HG03175 (cell line): ENCODE measurements around the gene SLC66A2.
A peak's percentile ranks its signal among the peaks of the same experiment; 100 is the strongest.

Experiments
- ATAC-seq: cut with Tn5 transposase; IDR thresholded peaks from one replicate; pipeline ENCODE4 v1.9.1; 2021; ENCODE audit warnings: mild to moderate bottlenecking, moderate library complexity; ENCODE audit not compliant: unreplicated experiment

SLC66A2 gene

DNA sequence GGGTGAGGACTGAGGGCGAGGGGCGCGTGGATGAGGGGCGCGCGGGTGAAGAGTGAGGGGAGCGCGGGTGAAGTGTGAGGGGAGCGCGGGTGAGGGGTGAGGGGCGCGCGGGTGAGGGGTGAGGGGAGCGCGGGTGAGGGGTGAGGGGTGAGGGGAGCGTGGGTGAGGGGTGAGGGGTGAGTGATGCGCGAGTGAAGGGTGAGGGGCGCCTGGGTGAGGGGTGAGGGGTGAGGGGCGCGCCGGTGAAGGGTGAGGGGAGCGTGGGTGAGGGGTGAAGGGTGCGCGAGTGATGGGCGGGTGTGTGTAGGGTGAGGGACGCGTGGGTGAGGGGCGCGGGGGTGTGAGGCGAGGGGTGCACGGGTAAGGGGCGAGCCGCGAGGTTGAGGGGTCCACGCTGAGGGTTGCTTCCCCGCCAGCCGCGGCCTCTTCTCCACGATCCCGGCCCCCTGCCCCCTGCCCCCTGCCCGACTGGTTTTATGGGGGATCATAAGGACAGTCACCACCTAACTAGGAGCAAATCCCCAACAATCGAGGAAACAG, 1.1 kb upstream of the SLC66A2 start:
- ATAC-seq = no peak

DNA sequence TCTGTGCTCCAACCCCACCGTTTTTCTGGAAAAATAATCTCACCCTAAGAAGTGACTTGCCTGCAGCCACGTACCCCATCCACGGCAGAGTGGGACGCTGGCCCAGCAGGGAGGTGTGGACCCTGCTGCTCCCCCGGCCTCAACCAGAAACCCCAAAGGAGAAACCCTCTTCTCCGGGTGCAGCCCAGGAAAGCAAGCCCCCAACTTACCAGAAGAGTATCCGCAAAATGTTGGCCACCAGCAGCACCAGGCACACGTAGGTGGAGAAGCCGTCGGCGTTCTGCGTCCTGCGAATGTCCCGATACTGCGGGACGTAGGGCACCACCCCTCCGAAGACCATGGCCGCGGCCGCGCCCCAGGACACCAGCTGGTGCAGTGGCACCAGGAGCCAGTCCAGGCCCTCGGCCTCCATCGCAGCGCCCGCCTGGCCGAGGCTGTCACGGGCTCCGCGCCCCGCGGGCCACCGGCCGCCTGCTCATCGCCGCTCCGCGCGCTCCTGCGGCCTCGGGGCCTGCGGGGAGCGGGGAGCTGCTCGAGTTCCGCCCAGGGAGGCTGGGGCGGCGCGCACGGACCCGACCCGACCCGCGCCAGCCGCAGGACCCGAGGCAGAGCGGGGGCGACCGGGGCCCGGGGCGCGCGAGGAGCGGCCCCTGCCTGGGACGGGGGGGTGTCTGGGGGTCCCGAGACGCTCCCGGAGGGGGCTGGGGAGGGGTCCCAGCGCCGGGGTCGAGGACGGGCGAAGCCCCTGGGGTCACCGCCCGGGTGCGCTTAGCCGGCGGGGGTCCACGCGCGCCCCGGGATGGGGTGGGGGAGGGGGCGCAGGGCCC, 725 bp downstream of the SLC66A2 start:
- ATAC-seq = peak; percentile 30

DNA sequence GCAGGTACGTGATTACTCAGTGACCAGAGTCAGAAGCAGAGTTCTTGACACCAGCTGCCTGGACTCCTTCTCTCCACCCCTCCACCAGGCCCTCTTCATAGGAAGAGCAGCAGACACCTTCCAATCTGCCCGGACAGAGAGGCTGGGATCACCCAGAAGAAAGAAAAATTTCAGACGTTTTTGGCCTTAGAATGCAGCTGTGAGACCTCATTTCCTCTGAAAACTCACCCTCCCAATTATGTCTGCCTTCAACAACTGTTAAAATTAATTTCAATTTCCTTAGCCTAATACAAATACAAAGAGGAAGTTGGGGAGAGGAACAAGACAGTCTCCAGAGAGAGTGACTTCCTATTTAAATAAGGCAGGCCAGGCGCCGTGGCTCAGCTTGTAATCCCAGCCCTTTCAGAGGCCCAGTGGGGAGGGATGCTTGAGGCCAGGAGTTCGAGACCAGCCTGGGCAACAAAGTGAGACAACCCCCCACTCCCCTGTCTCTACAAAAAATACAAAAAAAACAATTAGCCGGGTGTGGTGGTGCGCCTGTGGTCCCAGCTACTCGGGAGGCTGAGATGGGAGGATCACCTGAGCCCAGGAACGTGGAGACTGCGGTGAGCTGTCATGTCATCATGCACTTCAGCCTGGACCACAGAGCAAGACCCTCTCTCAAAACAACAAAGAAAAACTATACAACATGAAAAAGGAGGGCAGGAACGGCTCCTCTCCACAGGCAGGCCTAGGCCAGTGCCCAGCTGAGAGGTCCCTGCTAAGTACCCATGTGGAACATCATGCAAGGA, 1.6 kb downstream of the SLC66A2 start:
- ATAC-seq = no peak

DNA sequence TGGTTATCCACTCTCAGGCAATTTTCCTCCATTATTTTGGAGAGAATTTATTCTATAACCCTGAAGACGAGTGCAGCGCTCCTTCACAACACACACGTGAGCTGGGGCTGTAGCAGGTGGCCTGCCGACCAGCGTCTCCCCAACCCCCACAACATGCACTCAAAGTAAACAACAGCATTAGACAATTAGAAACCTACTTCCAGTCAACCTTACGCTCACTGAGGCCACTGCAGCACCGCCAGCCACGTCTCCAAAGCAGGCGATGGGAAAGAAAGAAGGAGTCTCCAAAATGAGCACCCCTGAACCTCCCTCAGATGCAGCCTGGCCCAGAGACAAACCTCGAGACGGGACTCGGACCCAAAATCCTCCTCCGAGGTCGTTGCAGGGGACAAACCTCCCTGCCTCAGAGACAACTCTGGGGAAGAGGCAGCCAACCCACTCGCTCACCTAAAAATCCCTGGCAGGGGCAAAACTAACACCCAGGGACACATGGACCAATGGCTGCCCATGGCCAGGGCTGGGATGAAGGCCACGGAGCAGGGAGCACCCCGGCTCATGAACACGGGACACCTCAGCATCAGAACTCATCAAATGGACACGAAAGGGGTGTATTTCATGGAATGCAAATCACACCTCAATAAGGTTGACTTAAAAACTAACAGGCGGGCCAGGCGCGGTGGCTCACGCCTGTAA, 2.6 kb downstream of the SLC66A2 start:
- no peak for ATAC-seq

DNA sequence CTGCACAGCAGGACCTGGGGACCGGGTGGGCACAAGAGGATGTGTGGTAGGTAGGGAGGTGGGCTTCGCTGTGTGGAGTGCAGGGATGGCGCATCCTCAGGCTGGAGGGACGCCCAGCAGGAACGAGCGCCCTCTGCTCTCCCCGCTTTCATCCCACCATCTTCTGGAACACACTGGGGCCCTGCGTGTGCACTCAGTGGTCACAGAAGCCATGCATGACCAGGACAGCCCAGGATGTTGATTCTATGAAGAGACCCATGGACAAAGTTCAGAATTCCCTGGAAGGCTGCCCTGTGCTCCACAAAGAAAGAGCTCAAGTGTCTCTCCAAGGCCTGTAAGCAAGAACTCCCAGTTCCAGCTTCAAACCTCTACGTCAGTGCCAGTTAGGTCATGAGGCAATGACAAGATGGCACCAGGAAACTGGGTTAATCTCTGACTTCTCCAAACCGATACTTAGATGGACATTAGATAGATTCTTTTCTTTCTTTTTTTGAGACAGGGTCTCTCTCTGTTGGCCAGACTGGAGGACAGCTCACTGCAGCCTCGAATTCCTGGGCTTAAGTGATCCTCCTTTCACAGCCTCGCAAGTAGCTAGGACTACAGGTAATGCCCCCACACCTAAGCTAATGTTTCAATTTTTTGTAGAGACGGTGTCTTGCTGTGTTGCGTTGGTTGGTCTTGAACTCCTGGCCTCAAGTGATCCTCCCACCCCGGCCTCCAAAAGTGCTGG, 3.4 kb downstream of the SLC66A2 start:
- no peak for ATAC-seq

DNA sequence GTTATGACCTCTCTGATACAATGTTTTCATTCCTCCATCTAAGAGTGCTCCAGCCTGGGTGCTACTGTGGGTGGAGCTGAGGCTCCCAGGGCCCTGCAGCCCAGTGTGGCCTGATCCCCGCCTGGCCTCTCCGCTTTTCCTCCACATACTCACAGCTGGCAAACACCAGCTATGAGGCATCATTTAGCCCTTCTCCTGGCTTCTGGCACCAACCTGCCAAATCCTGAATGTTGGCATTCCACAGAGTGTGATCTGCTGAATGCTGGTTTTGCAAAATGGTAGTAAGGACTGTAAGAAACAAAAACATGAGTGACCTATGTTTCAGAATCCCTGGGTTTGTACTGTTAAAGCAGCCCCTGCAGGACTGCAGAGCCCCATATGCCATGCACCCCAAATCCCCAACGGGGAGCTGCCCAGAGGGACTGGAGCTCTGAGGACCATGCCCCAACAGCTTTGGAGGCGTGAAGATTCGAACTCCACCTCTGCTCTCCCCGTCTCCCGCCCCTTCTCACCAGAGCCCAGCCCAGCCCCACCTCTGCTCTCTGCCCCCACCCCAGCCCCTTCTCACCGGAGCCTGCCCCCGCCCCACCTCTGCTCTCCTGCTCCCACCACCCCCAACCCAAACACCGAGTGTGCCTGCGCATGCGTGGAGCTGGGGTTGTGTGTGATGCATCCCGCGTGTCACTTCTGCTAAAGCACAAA, 4.2 kb downstream of the SLC66A2 start:
- no peak for ATAC-seq

DNA sequence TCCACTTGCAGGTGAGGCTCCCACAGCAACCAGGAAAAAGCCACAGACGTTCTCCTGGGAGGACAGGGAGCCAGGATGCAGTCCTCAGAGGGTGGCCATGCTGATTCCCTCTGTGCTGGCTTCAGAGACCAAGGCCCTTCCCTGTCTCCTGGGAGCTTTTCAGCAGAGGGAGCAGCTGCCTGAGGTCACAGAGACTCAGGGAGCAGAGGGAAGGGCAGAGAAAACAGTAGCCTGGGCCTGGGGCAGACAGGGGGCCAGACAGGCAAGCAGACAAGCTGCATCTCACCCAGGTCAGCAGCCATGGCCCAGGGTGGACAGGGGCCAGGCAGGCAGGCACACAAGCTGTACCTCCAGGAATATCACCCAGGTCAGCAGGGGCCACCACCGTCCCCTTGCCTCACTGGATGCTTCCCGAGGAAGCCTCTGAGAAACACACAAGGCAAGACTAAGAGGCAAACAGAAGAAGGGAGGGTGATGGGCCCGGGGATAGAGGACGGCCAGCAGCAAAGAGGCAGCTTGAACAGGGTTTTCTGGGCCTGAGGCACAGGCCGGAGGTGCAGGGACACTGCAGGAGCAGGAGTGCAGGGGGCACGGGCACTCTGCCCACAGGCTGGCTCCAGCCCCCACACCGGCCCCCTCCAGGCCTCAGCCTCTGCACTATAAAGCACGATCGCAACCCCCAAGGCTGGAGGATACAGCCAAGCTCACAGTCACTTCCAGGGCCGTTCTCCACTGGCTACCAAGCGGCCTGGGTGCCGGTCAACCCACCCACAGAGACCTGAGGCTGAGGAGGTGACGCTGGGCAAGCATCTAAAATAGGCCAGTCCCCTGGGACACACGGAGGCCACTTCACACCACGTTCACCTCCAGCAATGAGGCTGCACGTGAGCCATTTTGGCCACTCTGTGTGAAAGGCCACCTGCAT, 6.1 kb downstream of the SLC66A2 start:
- no peak for ATAC-seq

DNA sequence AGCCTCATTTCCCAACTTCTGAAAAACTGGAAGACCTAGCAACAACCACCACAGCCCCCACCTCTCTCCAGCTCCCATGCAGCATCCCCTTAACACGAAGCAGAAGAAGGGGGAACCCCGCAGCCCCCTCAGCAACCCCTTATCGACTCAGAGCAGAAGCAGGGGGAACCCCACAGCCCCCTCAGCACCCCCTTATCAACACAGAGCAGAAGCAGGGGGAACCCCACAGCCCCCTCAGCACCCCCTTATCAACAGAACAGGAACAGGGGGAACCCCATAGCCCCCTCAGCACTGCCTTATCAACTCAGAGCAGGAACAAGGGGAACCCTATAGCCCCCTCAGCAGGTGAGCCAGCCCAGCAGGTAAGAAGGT, 6.7 kb downstream of the SLC66A2 start:
- ATAC-seq = no peak

DNA sequence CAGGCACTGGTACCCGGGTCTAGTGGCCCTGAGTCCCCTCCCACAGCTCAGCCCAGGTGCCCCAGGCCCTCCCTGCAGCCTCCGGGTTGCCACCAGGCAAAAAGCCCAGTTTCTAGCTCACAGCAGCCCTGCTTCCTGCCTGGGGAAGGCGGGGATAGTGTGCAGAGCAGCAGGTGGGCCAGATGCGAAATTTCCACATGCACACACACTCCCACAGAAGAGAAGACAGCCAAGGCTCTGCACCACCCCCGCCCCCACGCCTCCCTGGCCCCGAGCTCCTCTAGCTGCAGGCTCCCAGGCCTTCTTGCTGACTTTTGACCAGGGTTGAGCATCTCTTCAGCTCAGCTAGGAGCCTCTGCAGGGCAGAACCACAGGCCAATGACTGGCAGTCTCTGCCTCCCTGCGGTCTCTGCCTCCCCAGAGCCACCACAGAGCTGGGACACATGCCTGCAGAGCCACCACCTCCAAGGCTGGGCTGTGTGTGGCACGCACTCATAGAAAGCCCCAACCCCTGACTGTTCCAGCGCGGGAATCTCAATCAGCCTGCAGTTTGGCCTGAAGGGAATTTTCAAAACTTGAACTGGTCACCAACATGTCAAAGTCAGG, 7.2 kb downstream of the SLC66A2 start:
- no peak for ATAC-seq

DNA sequence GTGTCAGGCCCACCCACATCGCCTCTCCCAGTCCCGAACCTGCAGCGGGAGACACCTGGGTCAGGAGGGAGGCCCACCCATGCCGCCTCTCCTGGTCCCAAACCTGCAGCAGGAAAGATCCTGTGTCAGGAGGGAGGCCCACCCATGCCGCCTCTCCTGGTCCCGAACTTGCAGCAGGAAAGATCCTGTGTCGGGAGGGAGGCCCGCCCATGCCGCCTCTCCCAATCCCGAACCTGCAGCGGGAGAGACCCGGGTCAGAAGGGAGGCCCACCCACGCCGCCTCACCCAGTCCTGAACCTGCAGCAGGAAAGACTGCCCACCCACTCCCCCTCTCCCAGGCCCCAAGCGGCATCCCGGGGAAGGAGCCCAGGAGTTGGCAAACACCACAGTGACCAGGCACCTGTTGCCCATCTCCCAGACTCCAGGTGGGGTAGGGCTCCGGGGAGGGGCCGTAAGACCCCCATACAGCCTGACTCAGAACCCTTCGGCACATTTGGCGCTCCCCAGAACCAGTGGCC, 7.8 kb downstream of the SLC66A2 start:
- ATAC-seq = no peak

DNA sequence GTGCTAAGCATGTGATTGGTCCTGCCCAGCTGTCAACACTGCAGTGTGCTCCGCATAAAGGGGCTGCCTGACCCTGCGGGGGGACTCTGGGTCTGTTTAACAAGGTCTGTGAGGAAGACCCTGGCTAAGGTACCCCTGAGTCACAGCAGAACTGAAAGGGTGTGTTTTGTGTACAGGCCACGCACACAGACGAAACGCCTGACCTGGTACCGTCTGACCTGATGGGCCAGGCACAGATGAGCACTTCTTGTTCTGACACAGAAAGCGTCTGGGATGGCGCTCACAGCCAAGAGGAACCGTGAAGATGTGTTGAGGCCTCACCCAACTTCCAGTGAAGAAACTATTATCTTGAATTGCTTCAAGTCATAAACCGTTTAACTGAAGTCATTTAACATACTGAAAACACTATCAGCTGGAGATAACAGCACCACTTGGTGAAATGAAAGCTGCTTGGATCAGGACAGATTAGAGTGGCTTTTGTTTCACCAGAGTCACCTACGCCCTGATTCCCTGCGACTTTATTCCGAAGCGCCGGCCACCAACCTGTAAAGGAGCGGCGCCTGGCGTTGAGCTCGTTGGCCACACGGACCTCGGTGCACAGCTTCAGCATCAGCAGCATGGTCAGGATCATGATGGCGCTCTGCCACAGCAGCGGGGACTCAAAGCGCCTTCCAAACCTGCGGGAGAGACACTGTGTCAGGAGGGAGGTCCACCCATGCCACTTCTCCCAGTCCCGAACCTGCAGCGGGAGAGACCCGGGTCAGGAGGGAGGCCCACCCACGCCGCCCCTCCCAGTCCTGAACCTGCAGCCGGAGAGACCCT, 8.5 kb downstream of the SLC66A2 start:
- ATAC-seq = no peak

DNA sequence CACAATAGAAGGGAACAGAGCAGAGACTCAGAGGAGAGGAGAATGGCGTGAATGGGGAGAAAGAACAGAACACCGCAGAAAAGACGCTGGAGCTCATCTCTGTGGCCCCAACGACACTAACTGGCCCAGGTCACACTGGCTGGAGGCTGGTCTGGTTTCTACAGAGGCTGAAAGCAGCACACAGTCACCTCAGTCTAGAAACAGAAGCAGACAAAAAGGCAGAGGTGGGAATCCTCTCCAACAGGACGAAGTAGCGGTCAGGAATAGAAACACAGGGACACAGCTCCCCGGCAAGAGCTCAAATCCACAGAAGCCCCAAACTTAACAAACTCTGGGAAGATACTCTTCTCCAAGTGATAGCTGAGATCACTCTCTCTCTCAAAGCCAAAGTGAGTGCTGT, 9.2 kb downstream of the SLC66A2 start:
- no peak for ATAC-seq

DNA sequence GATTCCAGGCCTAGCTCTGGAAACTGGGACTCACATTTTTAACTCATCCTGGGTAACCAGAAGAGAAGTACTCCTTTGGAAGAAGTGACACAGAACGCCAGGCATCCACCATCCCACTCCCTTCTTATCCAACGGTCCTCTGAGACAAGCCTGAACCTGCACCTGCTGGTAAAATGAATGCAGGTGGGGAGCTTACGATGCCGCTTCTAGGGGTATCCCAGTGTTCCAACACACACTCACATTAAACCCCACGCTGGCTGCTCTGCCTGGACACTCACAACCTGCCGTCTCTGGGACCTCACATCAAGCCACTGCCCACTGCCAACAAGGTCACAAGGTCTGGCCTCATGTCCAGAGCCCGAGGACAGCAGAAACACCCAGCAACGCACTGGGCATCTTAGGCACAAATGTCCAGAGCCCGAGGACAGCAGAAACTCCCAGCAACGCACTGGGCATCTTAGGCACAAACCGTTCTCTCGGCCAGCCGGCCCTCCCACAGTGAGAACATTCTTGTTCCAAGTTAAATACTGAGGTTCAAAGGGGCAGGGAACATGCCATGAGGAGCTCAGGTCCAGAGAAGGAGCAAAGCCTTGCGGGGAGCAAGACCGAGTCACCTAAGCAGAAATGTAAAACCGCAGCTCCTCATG, 9.9 kb downstream of the SLC66A2 start:
- no peak for ATAC-seq

DNA sequence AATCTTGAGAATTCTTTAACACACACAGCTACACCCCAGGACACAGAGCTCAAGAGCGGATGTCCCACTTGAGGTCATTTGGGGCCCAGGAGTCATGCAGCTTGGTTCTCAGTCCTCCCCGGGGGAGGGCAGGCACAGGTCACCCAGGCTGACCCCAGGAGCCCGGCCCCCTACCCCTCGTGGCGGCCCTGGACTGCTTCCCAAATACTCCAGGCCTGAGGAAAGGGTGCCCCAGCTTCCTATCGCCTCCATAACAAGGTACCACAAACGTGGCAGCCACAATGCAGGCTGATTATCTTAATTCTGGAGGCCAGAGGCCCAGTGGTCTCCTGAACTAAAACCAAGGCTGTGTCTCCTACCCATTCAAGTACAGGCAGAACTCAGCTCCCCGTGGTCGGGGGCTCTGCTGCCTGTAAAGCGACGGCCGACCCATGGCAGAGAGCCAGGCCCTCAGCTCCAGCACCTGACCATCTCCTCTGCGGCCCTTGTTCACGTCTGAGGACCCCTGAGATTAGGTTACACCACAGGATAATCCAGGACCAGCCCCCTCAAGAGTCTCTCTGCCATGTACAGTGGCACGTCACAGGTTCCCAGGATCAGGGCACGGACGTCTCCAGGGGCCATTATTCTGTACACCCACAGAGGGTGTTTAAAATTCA, 10.5 kb downstream of the SLC66A2 start:
- no peak for ATAC-seq

DNA sequence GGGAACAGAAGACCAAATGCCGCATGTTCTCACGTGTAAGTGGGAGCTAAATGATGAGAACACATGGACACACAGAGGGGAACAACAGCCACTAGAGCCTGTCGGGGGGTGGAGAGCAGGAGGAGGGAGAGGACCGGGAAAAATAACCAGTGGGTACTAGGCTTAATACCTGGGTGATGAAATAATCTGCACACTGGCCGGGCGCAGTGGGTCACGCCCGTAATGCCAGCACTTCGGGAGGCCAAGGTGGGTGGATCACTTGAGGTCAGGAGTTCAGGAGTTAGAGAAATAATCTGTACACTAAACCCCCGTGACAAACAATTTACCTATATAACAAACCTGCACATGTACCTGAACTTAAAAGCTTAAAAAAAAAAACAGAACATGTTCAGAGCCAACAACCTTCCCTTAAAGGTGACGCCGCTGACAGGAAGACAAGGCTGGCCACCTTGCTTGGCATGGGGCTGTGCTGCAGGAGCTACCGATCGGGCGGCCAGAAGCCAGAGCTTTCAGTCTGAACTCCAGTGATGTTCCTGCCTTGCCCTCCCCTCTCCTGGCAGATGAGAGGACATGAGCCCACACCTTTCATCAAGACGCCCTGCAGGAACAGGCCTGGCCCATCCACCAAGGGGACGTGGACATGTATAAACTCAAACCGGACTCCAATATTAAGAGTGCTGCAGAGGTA, 11.2 kb downstream of the SLC66A2 start:
- ATAC-seq = no peak

DNA sequence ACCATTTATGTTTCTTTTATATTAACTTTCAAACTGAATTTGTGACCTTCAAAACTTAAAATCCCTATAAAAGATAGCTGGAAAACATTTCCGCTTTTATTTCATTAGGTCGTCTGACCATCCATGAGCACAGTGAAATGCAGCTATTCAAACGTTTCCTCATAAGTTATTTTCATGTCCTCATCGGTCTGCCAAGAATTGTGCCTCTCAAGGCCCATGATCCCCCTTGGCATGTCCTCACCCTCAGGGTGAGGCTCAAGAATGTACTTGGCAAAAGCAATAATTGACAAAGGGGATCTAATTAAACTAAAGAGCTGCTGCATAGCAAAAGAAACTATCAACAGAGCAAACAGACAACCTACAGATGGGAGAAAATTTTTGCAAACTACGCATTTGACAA, 12.4 kb downstream of the SLC66A2 start:
- no peak for ATAC-seq
